Fibroblast of lung (primary cell): ENCODE measurements around the gene ATP2B1.

Source experiments
- EZH2 ChIP-seq: IDR thresholded peaks from 2 replicates; pipeline ENCODE4 v1.5.1; 2012; ENCODE audit warnings: low read length, control low read depth, mild to moderate bottlenecking; ENCODE audit errors: missing control alignments
- TF ChIP-seq, protein P1 (sequence below), 2 donors: IDR thresholded peaks in 1 of 2; conservative IDR thresholded peaks in 1 of 2; 1 replicate in 1 of 2; 2 replicates in 1 of 2; pipeline ENCODE4 v1.5.1; 2011 to 2012; ENCODE audit warnings: low read length in 2 of 2, control low read depth in 1 of 2, inconsistent platforms in 1 of 2, low read depth in 1 of 2, mild to moderate bottlenecking in 1 of 2

DNA sequence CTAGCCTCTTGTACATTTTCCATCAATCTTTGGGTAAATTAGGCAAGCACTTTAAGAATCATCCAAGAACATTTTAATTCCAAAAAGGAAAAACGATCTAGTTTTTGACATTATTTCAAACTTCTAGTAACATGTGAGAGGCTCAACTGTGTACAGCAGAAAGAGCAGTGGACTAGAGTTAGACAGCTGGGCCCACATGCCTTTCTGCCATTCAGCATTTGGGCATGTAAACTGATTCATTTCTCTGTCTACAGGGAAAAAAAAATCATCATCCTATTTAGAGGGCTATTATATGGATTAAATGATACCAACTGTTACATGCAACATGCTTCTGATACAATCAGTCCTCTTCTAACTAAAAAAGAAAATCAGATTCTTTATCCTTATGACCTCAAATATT lies 17.7 kb downstream of the ATP2B1 start:
- TF ChIP-seq, protein P1, sequence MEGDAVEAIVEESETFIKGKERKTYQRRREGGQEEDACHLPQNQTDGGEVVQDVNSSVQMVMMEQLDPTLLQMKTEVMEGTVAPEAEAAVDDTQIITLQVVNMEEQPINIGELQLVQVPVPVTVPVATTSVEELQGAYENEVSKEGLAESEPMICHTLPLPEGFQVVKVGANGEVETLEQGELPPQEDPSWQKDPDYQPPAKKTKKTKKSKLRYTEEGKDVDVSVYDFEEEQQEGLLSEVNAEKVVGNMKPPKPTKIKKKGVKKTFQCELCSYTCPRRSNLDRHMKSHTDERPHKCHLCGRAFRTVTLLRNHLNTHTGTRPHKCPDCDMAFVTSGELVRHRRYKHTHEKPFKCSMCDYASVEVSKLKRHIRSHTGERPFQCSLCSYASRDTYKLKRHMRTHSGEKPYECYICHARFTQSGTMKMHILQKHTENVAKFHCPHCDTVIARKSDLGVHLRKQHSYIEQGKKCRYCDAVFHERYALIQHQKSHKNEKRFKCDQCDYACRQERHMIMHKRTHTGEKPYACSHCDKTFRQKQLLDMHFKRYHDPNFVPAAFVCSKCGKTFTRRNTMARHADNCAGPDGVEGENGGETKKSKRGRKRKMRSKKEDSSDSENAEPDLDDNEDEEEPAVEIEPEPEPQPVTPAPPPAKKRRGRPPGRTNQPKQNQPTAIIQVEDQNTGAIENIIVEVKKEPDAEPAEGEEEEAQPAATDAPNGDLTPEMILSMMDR (conservative IDR thresholded peaks at IDR 0.05 in 1 of 2, IDR thresholded peaks at IDR 0.05 in 1 of 2; ENCODE audit: low read depth in 1 of 2, low read length in 2 of 2): no peak
- TF ChIP-seq EZH2: no peak
